ENCODE measurements around the gene GPR85. TPM values are rescaled to one million over a fixed set of nuclear protein-coding genes. Genes with fewer than 3 reads are reported as not detected.

Gene GPR85
- total RNA-seq, 1 experiment from 2014 or later, result not detected

DNA sequence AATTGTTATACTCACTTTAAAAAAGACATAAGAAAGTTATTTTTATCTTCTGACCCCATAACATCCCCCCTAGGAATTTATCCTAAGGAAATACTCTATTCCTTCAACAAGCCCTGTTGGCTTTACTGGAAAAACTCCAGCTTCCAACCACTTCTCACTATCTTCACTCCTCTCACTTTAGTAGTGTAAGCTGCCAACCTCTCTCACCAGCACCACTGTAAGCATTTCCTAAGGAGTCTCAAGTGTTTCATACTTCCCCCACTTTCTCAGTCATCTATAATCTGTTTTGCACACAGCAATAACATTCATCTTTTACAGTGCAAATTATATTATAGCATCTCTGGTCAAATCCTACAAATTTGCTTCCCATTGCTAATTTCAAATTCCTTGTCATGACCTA lies 45.8 kb downstream of the GPR85 start:
- Mint-ChIP-seq H3K4me1 (peaks cover 15 to 17% of the 10 kb centered on the region in 2 experiments), H3K9me3 (no peaks in the 10 kb centered on the region), H3K27ac (no peak overlapping the region), H3K4me3 (no peak overlapping the region), H3K27me3 (ENCODE audit: low read depth) (no peaks in the 10 kb centered on the region; the same call in 1 of the 2 replicates), H3K36me3 (ENCODE audit: insufficient read depth in 1 of 3, low read depth in 3 of 3) (no peaks in the 10 kb centered on the region)
- no peak overlapping the region for H3K4ac ChIP-seq (ENCODE audit: low read depth, low read length)
- H3K4me1 ChIP-seq (ENCODE audit: insufficient read depth, low read length), result no peaks in the 10 kb centered on the region
- H2AK5ac ChIP-seq (ENCODE audit: insufficient read length, low read length), result no peak overlapping the region
- H3K27ac ChIP-seq (ENCODE audit: insufficient read length, low read depth, low read length), result no peak overlapping the region
- no peak overlapping the region for H4K91ac ChIP-seq (ENCODE audit: insufficient read length, low read depth, low read length)
- no peak overlapping the region for H3K23ac ChIP-seq (ENCODE audit: insufficient read length, low read depth, low read length)
- no peak overlapping the region for H3K14ac ChIP-seq (ENCODE audit: insufficient read depth, low read length)
- no peak overlapping the region for H3T11ph ChIP-seq (ENCODE audit: low read length)
- H3K79me1 ChIP-seq (ENCODE audit: insufficient read depth, low read depth, low read length, poor library complexity, severe bottlenecking), result no peaks in the 10 kb centered on the region
- no peak overlapping the region for H3K4me2 ChIP-seq (ENCODE audit: insufficient read depth, insufficient read length, low read length)
- H2BK5ac ChIP-seq (ENCODE audit: insufficient read length, low read length), result no peak overlapping the region
- H2BK12ac ChIP-seq (ENCODE audit: insufficient read length, low read depth, low read length), result no peak overlapping the region
- H2BK20ac ChIP-seq (ENCODE audit: low read depth, low read length, poor library complexity, severe bottlenecking), result no peak overlapping the region
- H3K18ac ChIP-seq (ENCODE audit: insufficient read length, low read depth, low read length), result no peak overlapping the region
- no peaks in the 10 kb centered on the region for H3K23me2 ChIP-seq (ENCODE audit: insufficient read length, low read depth, low read length, poor library complexity, severe bottlenecking)
- H4K8ac ChIP-seq (replicated peaks; ENCODE audit: insufficient read length, low read depth, low read length), result no peak overlapping the region
- no peak overlapping the region for H3K56ac ChIP-seq (ENCODE audit: insufficient read length, low read depth, low read length)
- no peak overlapping the region for H2AFZ ChIP-seq (ENCODE audit: low read length)
- no peak overlapping the region for H3K9ac ChIP-seq (ENCODE audit: extremely low read depth, insufficient read length, low read length)
- no peak overlapping the region for H2BK120ac ChIP-seq (ENCODE audit: low read depth, low read length, poor library complexity, severe bottlenecking)
- DNase-seq, result no peak
- H4K20me1 ChIP-seq (ENCODE audit: control insufficient read depth, insufficient read depth, insufficient read length), result no peaks in the 10 kb centered on the region
- no peak overlapping the region for H4K5ac ChIP-seq (ENCODE audit: insufficient read length, low read depth, low read length)
- H3K27me3 ChIP-seq (ENCODE audit: insufficient read depth, low read length), result no peaks in the 10 kb centered on the region
- no peaks in the 10 kb centered on the region for H3K79me2 ChIP-seq (ENCODE audit: insufficient read depth, low read length)
- no peak overlapping the region for H2BK15ac ChIP-seq (ENCODE audit: low read depth, low read length)
- TF ChIP-seq, protein P1, sequence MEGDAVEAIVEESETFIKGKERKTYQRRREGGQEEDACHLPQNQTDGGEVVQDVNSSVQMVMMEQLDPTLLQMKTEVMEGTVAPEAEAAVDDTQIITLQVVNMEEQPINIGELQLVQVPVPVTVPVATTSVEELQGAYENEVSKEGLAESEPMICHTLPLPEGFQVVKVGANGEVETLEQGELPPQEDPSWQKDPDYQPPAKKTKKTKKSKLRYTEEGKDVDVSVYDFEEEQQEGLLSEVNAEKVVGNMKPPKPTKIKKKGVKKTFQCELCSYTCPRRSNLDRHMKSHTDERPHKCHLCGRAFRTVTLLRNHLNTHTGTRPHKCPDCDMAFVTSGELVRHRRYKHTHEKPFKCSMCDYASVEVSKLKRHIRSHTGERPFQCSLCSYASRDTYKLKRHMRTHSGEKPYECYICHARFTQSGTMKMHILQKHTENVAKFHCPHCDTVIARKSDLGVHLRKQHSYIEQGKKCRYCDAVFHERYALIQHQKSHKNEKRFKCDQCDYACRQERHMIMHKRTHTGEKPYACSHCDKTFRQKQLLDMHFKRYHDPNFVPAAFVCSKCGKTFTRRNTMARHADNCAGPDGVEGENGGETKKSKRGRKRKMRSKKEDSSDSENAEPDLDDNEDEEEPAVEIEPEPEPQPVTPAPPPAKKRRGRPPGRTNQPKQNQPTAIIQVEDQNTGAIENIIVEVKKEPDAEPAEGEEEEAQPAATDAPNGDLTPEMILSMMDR (conservative IDR thresholded peaks at IDR 0.05), result no peak
- H3K9me3 ChIP-seq (ENCODE audit: control insufficient read depth, low read depth, low read length), result no peaks in the 10 kb centered on the region
